Endothelial cell (in vitro differentiated cells): ENCODE data around the gene HKDC1. TPM values are rescaled to one million over a fixed set of nuclear protein-coding genes. Genes with fewer than 3 reads are reported as not detected.

Experiments
- DNase-seq: peaks from one replicate; pipeline ENCODE4 v3.0.0; 2021; ENCODE audit warnings: low spot score
- H3K27ac Mint-ChIP-seq: one replicate; pipeline ENCODE4 v1.8.0; 2021; ENCODE audit warnings: mixed read lengths, inconsistent platforms; ENCODE audit not compliant: unreplicated experiment
- H3K27me3 Mint-ChIP-seq: one replicate; pipeline ENCODE4 v1.8.0; 2021; ENCODE audit warnings: mild to moderate bottlenecking, moderate library complexity, mixed read lengths, inconsistent platforms; ENCODE audit not compliant: unreplicated experiment
- H3K36me3 Mint-ChIP-seq: one replicate; pipeline ENCODE4 v1.8.0; 2021; ENCODE audit warnings: mild to moderate bottlenecking, low read depth, mixed read lengths, inconsistent platforms; ENCODE audit not compliant: unreplicated experiment
- H3K4me1 Mint-ChIP-seq: one replicate; pipeline ENCODE4 v1.8.0; 2021; ENCODE audit warnings: mild to moderate bottlenecking, mixed read lengths, inconsistent platforms; ENCODE audit not compliant: unreplicated experiment
- H3K4me3 Mint-ChIP-seq: one replicate; pipeline ENCODE4 v1.8.0; 2021; ENCODE audit warnings: mild to moderate bottlenecking, mixed read lengths, inconsistent platforms; ENCODE audit not compliant: unreplicated experiment
- H3K9me3 Mint-ChIP-seq: one replicate; pipeline ENCODE4 v1.8.0; 2021; ENCODE audit warnings: mixed read lengths, inconsistent platforms; ENCODE audit not compliant: unreplicated experiment
- total RNA-seq: library from RNA; stranded (reverse); fragmentation: NEBNext Ultra II Directional; extraction: Animal tissue kit (Norgen Biotek cat#: 25700); gene quantifications from one replicate; pipeline ENCODE4 v1.2.1, GENCODE V29; 2021; ENCODE audit not compliant: unreplicated experiment
- TF ChIP-seq, protein P1 (sequence below): fragments of 200-600 bp; sonication (generic); IDR thresholded peaks from one replicate; pipeline ENCODE4 v1.5.0; 2021; ENCODE audit warnings: antibody characterized with exemption; ENCODE audit not compliant: unreplicated experiment

The HKDC1 gene
- total RNA-seq, 1 donor from 2014 or later = 0.31 TPM

DNA sequence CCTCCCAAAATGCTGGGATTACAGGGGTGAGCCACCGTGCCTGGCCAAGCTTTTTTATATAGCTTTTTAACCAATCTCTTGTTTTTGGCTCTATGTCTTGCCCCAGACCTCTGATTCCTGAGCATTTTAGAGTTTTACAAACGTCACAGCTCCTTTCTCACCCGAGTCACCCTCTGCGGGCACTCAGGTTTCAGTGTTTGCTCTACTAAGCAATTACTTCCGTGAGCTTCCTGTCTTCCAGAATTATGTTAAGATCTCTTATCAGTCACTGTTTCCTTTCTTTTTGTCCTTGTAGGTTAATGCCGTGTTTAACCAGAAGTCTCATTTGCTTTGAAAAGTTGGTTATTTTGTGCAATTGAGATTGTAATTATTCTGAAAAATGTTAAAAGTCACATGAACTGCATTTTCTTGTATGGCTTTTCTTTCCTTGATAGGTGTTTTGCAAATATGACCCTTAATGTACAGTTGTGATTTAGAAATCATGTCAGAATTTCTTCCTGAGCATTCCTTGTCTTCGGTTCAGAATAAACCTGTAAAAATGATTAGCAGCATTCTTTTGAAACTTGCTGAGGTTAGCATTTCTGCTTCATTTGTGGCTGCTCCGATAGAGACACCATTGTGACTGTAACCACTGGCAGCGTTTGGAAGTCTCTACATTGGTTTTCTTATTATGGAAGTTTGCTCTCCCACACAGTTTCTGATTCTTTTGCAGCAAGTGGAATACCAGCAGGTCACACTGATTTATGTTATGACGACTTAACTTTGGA lies 4.5 kb upstream of the HKDC1 start:
- Mint-ChIP-seq H3K9me3 (no peaks in the 10 kb centered on the region), H3K4me3 (no peak overlapping the region), H3K27me3 (peaks cover 8% of the 10 kb centered on the region), H3K27ac (no peak overlapping the region), H3K4me1 (peaks cover 22% of the 10 kb centered on the region), H3K36me3 (no peaks in the 10 kb centered on the region)
- TF ChIP-seq, protein P1, sequence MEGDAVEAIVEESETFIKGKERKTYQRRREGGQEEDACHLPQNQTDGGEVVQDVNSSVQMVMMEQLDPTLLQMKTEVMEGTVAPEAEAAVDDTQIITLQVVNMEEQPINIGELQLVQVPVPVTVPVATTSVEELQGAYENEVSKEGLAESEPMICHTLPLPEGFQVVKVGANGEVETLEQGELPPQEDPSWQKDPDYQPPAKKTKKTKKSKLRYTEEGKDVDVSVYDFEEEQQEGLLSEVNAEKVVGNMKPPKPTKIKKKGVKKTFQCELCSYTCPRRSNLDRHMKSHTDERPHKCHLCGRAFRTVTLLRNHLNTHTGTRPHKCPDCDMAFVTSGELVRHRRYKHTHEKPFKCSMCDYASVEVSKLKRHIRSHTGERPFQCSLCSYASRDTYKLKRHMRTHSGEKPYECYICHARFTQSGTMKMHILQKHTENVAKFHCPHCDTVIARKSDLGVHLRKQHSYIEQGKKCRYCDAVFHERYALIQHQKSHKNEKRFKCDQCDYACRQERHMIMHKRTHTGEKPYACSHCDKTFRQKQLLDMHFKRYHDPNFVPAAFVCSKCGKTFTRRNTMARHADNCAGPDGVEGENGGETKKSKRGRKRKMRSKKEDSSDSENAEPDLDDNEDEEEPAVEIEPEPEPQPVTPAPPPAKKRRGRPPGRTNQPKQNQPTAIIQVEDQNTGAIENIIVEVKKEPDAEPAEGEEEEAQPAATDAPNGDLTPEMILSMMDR = no peak
- no peak for DNase-seq

DNA sequence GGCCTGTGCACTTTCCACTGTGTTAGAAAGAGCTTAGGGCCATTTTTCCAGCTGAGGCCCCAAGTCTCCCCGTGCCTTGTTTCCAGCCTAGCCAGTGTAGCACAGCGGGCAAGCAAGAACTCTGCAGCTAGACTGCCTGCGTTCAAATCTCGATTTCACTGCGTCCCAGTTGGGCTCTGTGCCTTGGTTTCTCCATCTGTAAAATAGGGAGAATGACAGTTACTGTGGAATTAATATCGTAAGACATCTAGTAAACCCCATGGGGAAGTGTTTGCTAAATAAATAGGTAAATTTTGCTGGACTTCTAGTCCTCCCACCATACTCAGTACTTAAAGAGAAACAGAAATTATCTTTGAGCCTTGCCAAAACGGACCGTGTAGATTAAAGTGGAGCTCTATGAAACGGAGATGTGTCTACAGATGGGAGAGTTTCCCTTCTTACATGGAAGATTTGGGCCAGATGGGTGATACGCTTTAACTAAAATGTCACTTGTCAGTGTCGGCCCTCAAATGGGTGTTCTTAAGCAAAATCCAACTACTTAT lies 3.5 kb upstream of the HKDC1 start:
- TF ChIP-seq, protein P1 = no peak
- DNase-seq = no peak
- H3K27me3 Mint-ChIP-seq = peaks cover 8% of the 10 kb centered on the region
- no peak overlapping the region for H3K27ac Mint-ChIP-seq
- peaks cover 23% of the 10 kb centered on the region for H3K4me1 Mint-ChIP-seq
- H3K4me3 Mint-ChIP-seq = no peak overlapping the region
- H3K36me3 Mint-ChIP-seq = no peaks in the 10 kb centered on the region
- H3K9me3 Mint-ChIP-seq = no peaks in the 10 kb centered on the region

DNA sequence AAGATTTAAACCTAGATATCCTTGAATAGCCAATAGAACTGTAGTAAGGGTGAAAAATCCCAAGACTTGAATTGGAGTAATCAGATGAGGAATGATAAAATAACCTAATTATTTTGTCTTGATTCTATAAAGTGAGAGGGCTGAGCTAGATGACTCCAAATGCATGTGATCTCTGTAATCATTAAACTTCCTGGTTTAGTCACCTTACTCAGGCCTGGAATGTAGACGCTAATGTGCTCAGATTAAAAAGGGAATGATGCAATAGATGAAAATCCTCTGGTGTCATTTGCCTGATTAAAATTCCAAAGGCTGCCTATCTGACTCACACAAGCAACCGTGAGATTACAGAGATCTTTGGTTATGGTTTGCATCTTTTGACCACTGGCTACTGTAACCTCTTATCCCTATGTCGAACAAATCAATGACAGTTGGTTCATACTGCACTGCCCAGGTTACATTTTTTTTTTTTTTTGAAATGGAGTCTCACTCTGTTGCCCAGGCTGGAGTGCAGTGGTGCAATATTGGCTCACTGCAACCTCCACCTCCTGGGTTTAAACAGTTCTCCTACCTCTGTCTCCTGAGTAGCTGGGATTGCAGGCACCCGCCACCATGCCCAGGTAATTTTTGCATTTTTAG lies 2.9 kb upstream of the HKDC1 start:
- Mint-ChIP-seq H3K9me3 (no peaks in the 10 kb centered on the region), H3K27me3 (peaks cover 8% of the 10 kb centered on the region), H3K36me3 (no peaks in the 10 kb centered on the region), H3K4me1 (peaks cover 23% of the 10 kb centered on the region), H3K27ac (no peak overlapping the region), H3K4me3 (no peak overlapping the region)
- no peak for DNase-seq
- TF ChIP-seq, protein P1 = no peak

DNA sequence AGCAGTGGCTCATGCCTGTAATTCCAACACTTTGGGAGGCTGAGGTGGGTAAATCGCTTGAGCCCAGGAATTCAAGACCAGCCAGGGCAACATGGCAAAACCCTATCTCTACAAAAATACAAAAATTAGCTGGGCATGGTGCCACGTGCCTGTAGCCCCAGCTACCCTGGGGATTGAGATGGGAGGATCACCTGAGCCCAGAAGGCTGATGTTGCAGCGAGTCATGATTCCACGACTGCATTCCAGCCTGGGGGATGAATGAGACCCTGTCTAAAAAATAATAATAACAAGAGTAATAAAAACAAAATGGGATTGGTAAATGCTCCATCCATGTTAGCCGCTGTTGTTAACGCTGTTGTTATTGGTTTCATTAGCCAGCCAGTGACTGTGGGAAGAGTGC lies 1.3 kb upstream of the HKDC1 start:
- TF ChIP-seq, protein P1 = no peak
- DNase-seq = no peak
- no peaks in the 10 kb centered on the region for H3K36me3 Mint-ChIP-seq
- H3K27me3 Mint-ChIP-seq = peaks cover 5% of the 10 kb centered on the region
- no peaks in the 10 kb centered on the region for H3K9me3 Mint-ChIP-seq
- H3K27ac Mint-ChIP-seq = no peak overlapping the region
- H3K4me1 Mint-ChIP-seq = peaks cover 26% of the 10 kb centered on the region
- no peak overlapping the region for H3K4me3 Mint-ChIP-seq

DNA sequence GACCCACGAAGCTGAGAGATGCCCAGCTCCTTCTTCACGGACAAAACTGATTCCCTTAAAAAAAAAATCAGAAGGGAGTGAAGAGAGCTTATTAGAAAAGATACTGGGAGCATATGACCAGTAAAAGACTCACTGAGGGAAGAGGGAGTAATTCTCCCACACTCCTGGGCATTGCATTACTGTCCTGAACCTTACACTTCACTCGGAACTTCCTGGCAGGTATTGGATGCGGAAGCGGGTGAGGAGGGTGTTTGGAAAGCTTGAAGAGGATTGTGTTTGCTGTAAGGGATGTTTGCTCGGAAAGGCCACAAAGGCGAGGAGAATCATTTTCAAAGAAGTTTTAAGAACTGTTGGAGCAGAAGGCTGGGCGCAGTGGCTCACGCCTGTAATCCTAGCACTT lies 375 bp downstream of the HKDC1 start:
- H3K36me3 Mint-ChIP-seq = no peaks in the 10 kb centered on the region
- peaks cover 21% of the 10 kb centered on the region for H3K4me1 Mint-ChIP-seq
- H3K4me3 Mint-ChIP-seq = no peak overlapping the region
- DNase-seq = no peak
- H3K27ac Mint-ChIP-seq = no peak overlapping the region
- TF ChIP-seq, protein P1 = no peak
- no peaks in the 10 kb centered on the region for H3K9me3 Mint-ChIP-seq
- peaks cover 5% of the 10 kb centered on the region for H3K27me3 Mint-ChIP-seq
